ENCODE data around the gene HCFC2. TPM values are rescaled to one million over a fixed set of nuclear protein-coding genes. Genes with fewer than 3 reads are reported as not detected.

Gene HCFC2
- total and polyA plus RNA-seq, 8 donors, result 4.2 to 10.7 (median 8.7) TPM

GRCh38 chr12:104079024-104079423, 14.7 kb downstream of the HCFC2 start:
- Histone ChIP-seq H3K27me3 (no peaks in the 10 kb centered on the region), H3K36me3 (peaks cover 0 to 18% (median 0%) of the 10 kb centered on the region in 3 donors), H3K27ac (no peak overlapping the region), H3K9me3 (no peaks in the 10 kb centered on the region), H3K4me1 (peaks cover 0 to 4% (median 0%) of the 10 kb centered on the region in 3 donors), H3K4me3 (no peak overlapping the region)
- WGBS, 2 donors, result 42 to 56% methylated on average over 1 of the region's 1 CpG
- FAIRE-seq, result no peak
- no peak for ATAC-seq
- TF ChIP-seq CTCF (IDR thresholded peaks at IDR 0.05), result no peak
- no peak for DNase-seq
- intact Hi-C loops (cut with DNase I), result no loop called here

DNA sequence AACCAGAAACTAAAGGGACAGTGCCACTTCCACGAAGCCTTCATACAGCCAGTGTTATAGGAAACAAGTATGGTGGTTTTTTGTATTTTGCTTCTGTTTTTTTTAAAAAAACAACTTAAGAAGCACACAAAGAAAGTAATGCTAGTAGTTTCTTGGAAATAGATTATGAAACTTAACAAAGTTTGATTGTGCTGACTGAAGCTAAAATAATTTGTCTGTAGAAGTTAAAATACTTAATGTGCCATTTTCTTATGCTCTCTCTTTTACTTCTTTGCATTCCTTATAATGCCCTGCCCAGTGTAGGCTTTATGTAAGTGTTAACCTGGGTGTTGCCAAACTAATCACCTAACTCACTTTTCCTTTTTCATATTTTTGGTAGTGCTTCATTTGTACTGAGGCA, 16.4 kb downstream of the HCFC2 start:
- H3K27ac ChIP-seq, result no peak overlapping the region
- intact Hi-C loops (cut with DNase I), result no loop called here
- no peak overlapping the region for H3K4me3 ChIP-seq
- H3K27me3 ChIP-seq, result no peaks in the 10 kb centered on the region
- DNase-seq (no peak), ATAC-seq (no peak), FAIRE-seq (no peak)
- 75 to 76% methylated on average over 1 of the region's 1 CpG for WGBS, 2 donors
- peaks cover 0 to 24% (median 0%) of the 10 kb centered on the region in 3 donors for H3K36me3 ChIP-seq
- H3K9me3 ChIP-seq, result no peaks in the 10 kb centered on the region
- TF ChIP-seq CTCF (IDR thresholded peaks at IDR 0.05), result no peak
- peaks cover 0 to 9% (median 0%) of the 10 kb centered on the region in 3 donors for H3K4me1 ChIP-seq

DNA sequence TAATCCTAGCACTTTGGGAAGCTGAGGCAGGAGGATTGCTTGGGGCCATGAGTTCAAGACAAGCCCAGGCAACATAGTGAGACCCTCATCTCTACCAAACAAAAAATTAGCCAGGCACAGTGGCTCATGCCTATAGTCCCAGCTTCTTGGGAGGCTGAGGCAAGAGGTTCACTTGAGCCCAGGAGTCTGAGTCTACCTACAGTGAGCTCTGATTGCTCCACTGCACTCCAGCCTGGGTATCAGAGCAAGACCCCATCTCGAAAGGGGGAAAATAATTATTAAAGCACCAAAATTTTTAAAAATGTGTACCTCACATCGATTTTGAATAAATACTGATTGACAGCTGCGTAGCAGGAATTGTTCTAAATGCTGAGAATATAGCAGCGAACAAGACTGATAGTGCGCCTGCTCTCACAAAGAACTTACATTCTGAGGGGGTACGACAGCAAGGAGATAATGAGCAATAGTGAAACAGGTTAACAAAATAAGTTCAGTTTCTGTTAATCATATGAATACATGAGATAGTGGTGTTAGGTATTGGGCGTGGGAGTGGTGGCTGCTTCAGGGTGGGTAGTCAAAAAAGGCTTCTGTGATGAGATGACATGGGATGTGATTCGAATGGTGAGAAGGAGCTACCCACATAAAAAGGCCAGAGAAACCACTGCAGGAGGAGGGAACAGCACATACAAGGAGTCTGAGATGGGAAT, 19.6 kb downstream of the HCFC2 start:
- intact Hi-C loops (cut with DNase I), result no loop called here
- ATAC-seq, result no peak
- H3K36me3 ChIP-seq, result peaks cover 0 to 49% (median 10%) of the 10 kb centered on the region in 3 donors

GRCh38 chr12:104090685-104091084, 26.4 kb downstream of the HCFC2 start:
- Histone ChIP-seq H3K9me3 (no peaks in the 10 kb centered on the region), H3K36me3 (peaks cover 0 to 38% (median 18%) of the 10 kb centered on the region in 3 donors), H3K4me3 (no peak overlapping the region), H3K4me1 (no peaks in the 10 kb centered on the region), H3K27me3 (no peaks in the 10 kb centered on the region), H3K27ac (no peak overlapping the region)
- TF ChIP-seq CTCF (IDR thresholded peaks at IDR 0.05), result no peak
- DNase-seq (no peak), FAIRE-seq (no peak), ATAC-seq (no peak)
- intact Hi-C loops (cut with DNase I), result no loop called here
- 93 to 100% methylated on average over 1 of the region's 1 CpG for WGBS, 2 donors

More for the DNA sequence above, 19.6 kb downstream of the HCFC2 start:
- FAIRE-seq (no peak), DNase-seq (no peak)
- H3K4me3 ChIP-seq, result no peak overlapping the region
- no peaks in the 10 kb centered on the region for H3K9me3 ChIP-seq
- no peak for TF ChIP-seq CTCF (IDR thresholded peaks at IDR 0.05)
- 90 to 91% methylated on average over 8 of the region's 8 CpGs for WGBS, 2 donors
- no peak overlapping the region for H3K27ac ChIP-seq
- H3K4me1 ChIP-seq, result peaks cover 0 to 9% (median 0%) of the 10 kb centered on the region in 3 donors
- H3K27me3 ChIP-seq, result no peaks in the 10 kb centered on the region

DNA sequence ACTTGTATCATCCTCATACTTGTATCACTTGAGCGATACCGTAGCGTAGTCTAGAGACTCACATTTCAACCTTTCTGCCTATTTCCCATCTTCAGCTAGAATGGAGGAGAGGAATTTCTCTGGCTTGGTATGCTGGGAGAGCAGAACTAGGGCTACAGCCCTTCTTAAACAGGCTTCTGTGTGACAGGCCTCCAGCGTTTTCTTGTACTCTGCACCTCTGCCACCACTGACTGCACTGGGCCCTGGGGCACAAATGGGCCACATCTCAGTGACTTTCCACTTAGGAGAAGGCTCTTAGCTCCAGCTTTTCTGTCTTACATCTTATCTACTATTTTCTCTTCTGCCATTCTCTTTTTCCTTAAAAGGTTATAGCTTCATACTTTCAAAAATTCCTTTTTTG, 26.8 kb downstream of the HCFC2 start:
- no peak for ATAC-seq
- no peak overlapping the region for H3K4me3 ChIP-seq
- no peaks in the 10 kb centered on the region for H3K4me1 ChIP-seq
- intact Hi-C loops (cut with DNase I), result no loop called here
- no peak for DNase-seq
- no peak for FAIRE-seq
- no peaks in the 10 kb centered on the region for H3K9me3 ChIP-seq
- TF ChIP-seq CTCF (IDR thresholded peaks at IDR 0.05), result no peak
- no peak overlapping the region for H3K27ac ChIP-seq
- no peaks in the 10 kb centered on the region for H3K27me3 ChIP-seq
- WGBS, 2 donors, result 94 to 95% methylated on average over 4 of the region's 4 CpGs
- peaks cover 0 to 43% (median 18%) of the 10 kb centered on the region in 3 donors for H3K36me3 ChIP-seq

All from pancreas (tissue), 10 donors.